NCI-H1092 treated with DMSO at 0.1 percent for 48 hours (cell line): ENCODE measurements around the gene ARL8A.
"Not testable (repeated sequence)": the region's sequence is repeated elsewhere in the genome, so short reads cannot be mapped to it uniquely, and the experiment has no call there.

Experiments used
- DNase-seq: peaks from one replicate; lab custom pipeline; 2025; lab: John Stamatoyannopoulos, UW

Gene ARL8A

GRCh38 chr1:202144402-202145067, at the start of gene ARL8A:
TSS of gene ARL8A (minus strand) at chr1:202144737. CDS start at chr1:202144572, 165 bp downstream.
- peak; percentile 74 for DNase-seq

DNA sequence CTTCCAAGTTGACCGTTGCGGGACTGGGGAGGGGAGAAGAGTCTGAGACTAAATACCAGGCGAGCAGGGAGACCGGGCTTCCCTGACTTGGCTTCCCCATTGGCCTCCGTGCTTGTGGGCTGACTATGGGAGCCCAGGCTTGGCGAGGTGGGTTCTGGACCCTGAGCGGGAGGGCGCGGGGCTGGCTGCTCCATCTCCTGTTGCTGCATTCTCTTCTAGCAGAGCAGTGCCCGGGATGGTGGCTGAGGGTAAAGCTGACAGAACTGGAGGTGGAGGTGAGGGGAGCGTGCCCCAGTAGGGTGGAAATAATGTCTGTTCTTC, 49.8 kb upstream of the ARL8A start:
- DNase-seq = no peak

DNA sequence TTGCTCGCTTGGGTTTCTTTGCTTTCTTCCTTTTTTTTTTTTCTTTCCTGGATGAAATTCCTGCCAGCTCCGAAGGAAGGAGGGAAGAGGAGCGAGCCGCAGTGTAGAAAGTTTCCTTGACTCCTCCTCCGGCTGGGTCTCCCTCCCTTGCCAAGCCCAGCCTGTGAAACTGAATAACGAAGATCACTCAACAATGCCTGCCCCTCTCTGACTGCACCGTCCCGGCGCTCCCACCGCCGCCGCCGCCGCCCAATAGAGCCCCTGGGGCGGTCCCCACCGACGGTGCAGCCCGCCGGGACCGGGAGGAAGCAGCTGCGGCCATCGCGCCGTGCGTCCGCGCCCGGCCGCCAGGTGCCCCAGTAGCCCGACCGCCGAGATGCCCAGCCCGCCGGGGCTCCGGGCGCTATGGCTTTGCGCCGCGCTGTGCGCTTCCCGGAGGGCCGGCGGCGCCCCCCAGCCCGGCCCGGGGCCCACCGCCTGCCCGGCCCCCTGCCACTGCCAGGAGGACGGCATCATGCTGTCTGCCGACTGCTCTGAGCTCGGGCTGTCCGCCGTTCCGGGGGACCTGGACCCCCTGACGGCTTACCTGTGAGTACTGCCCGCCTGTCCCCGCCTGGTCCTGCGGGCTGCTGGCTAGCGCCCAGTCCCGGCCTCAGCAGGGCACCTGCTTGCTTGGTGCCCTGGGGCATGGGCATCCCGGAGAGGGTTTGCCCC, 49.2 kb upstream of the ARL8A start, which contains the start of gene LGR6:
LGR6 (plus strand) TSS at position 186 of the 714 bp plus-strand sequence; CDS start at position 377, 191 bp downstream.
- DNase-seq = no peak

DNA sequence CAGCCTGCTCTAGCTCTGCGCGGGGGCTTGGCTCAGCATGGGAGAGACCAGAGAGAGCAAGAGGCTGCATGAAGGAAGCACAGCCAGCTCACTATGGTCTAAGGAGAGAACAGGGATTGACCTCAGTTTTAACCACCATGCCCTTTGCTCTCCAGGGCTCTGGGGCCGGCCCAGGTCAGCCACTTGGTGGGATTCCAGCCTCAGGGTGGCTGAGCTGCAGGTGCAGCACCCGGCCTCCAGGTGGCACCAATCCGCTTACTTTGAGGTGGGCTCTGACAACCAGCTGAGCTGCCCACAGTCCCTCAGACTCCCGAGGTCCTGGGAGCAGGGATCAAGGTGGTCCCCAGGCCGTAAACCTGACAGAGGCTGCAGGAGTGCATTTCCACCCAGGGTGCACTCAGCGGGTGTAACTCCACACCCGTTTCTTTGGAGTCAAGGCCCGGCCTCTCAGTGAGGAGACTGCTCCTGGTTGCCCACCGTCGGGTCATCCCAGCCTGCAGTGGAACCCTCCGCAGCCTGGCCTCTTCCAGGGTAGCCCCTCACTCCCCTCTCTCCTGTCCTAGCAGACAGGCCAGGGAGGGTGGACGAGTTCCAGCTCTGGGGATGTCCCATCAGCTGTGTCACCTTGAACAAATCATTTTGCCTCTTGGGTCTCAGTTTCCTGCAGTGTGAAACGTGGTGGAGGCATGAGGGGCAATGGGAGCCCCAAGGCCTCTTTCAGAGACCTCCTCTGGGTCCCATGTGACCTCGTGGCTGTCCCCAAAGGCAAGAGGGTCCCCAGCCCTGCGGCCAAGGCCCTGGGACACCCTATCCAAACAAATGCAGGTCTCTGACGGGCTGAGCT, 48.5 kb upstream of the ARL8A start:
- DNase-seq = peak; percentile 70

GRCh38 chr1:202191391-202191790, 46.9 kb upstream of the ARL8A start:
- not testable (repeated sequence) for DNase-seq

GRCh38 chr1:202189918-202190715, 45.6 kb upstream of the ARL8A start:
- no peak for DNase-seq

- DNase-seq = peak; percentile 26
These were observed 44.7 kb upstream of the ARL8A start for GRCh38 chr1:202189001-202189790.

GRCh38 chr1:202187697-202188407, 43.3 kb upstream of the ARL8A start:
- DNase-seq = no peak

DNA sequence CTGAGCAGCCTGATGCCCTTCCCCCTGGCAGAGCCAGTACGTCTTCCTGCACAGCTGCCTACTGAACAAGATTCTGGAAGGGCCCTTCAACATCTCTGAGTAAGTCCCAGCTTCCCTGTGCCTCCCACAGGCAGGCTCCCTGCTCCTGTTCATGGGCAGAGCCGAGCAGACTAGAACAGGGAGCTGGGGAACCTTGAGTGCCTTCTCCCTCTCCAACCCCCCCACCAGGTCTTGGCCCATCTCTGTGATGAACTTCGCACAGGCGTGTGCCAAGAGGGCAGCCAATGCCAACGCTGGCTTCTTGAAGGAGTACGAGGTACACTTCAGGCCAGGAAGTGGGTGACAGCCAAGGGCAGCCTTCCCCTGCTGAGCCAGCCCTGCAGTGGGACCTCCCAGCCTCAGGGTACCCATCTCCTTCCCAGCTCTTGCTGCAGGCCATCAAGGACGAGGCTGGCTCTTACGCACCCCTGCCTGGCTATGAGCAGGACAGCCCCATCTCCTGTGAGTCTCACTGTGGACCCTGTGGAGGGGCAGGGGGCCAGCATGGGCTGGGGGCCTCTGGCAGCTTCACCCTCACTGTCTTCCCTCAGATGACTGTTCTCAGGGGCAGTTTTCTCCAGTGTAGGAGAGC, 42.6 kb upstream of the ARL8A start:
- no peak for DNase-seq

GRCh38 chr1:202186327-202186726, 41.8 kb upstream of the ARL8A start:
- DNase-seq = no peak

DNA sequence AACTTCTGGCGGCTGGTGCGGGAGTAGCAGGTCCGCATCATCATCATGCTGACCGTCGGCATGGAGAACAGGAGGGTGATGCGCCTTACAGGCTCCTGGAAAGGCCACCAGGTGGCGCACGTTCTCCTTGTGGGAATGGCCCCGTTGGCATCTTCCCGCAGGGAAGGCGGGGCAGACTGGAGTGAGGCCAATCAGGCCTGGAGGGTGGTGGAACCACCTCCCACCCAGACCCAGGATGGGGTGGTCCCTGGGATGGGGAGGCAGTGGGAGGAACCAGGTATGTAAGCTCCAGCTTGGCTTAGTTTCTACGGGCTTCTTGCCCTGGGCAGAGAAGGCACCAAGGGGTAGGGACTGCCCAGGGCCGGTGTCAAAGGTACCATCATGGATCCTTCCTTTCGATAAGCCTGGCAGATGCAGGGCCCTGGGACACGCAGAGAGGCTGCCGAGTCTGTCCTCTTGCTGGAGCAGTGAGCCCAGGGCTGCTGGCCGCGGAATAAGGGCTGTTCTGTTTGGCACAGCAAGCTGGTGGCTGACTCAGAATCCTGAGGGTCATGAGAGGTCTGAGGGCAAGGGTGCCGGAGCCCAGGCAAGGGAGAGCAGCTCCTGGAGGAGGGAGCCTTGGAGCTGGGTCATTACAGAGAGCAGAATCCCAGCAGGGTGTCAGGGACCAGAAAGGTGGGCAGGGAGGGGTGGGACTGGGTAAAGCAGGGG, 40.4 kb upstream of the ARL8A start:
- peak; percentile 79 for DNase-seq

DNA sequence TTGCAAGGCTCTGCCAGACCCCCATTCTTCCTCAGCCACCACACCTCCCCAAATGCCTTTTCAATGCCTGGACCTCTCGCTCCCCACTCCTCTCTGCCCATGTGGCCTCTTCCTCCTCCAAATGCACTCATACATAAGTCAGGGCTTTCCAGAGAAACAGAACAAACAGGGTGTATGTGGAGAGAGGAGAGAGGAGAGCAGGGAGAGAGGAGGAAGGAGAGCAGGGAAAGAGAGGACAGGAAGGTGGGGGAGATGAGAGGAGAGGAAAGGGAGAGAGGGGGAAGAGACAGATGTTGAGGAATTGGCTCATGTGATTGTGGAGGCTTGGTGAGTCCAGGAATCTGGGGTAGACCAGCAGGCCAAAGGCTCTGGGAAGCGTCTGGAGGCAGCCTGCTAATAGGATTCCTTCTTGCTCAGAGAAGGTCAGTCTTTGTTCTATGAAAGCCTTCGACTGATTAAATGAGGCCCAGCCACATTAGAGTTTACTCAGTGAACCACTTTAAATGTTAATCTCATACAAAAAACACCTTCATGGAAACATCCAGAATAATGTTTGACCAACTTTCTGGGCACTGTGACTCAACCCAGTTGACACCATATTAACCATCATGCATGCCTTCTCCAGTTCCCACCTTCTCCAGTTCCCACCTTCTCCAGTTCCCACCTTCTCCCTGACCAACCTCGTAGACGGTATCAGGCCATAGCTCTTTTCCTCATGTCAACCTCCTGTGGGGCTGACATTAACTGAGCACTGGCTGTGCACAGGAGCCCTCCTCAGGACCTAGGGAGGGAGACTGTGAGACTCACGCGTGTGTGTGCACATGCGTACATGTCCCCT, 37.7 kb upstream of the ARL8A start:
- no peak for DNase-seq

- no peak for DNase-seq
These were observed 37.0 kb upstream of the ARL8A start for GRCh38 chr1:202181586-202181985.

- DNase-seq = not testable (repeated sequence)
These were observed 36.2 kb upstream of the ARL8A start for GRCh38 chr1:202180751-202181139.

DNA sequence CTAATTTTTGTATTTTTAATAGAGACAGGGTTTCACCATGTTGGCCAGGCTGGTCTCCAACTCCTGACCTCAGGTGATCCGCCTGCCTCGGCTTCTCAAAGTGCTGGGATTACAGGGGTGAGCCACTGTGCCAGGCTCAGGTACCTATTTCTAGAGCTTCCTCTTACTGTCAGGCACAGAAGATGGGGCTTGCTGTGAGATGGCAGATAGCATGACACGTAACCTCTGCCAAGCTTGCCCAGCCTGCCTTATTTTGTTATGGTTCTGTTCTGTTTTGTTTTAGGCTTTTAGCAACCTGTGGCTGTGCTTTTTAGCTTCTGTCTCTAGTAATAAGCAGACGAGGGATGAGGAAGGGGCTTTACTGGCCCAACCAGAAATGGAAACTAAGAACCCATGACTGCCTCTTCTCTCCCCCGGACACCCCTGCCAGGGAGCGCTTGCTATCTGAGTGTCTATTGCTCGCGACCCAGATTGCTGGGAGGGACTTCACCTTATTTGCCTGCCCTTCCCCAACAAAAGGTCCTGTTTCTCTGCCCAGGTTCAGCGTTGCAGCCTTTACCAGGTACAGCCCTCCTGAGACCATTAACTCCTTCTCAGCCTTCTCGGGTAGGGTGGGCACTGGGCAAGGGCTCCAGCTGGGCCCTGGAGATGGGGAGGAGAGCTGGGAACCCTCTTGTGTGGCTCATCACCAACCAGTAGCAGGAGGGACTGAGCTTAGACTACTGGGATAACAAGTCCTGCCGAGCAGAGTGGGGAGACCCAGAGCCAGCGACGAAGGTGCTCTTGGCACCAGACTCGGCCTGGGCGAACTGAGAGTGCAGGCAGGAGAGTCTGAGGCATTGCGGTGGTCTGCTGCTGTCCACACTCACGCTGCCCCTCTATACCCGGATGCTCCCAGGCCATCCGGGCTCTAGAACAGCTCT, 35.6 kb upstream of the ARL8A start:
- DNase-seq = no peak

DNA sequence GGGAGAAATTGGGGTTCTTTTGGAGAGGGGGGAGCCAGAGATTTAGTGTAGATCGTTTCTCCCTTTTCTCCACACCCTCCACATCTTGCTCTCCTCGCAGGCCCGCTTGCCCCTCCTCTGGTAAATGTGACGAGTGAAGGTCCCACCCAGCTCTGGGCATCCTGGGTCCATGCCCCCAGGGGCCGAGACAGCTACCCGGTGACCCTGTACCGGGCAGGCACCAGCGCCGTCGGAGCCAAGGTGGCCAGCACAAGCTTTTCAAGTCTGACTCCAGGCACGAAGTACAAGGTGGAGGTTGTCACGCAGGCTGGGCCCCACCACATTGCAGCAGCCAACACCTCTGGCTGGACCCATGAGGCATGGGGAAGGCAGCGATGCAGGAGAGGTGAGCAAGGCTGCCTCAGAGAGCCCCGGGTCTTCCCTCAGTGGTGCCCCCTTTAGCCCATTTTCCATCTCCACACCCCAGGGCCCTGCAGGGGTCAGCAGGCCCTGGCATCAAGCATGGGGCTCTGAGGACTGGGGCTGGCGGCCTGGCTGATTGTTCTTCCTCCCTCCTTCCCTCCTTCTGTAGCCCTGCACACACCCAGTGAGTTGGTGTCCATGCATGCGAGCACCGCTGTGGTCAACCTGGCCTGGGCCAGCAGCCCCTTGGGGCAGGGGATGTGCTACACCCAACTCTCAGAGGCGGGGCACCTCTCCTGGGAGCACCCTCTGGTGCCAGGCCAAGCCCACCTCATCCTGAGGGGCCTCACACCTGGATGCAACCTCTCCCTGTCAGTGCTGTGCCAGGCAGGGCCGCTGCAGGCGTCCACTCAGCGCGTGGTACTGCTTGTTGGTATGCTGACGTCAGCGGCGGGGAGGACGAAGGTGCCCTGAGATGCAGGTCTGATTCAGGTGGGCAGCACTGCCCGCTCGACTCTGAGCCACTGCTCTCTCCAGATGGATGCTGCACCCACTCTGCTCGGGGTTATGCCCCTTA, 32.7 kb upstream of the ARL8A start:
- no peak for DNase-seq
